Activated T-helper 17 cell treated with anti-CD3 and anti-CD28 coated beads, Interleukin-2, amount 50 U/mL, for 72 hours (primary cell): Measurements from ENCODE around the gene ALKBH7. TPM values are rescaled to one million over a fixed set of nuclear protein-coding genes. Genes with fewer than 3 reads are reported as not detected.

ENCODE experiments used
- ATAC-seq: fragments of 150-1000 bp; cut with Tn5 transposase; replicated peaks from 2 replicates; pipeline ENCODE4 v1.10.0; 2021; ENCODE audit warnings: mild to moderate bottlenecking, moderate library complexity
- H3K27ac Mint-ChIP-seq: one replicate; pipeline ENCODE4 v1.8.0; 2022; ENCODE audit warnings: mixed read lengths
- H3K27me3 Mint-ChIP-seq: one replicate; pipeline ENCODE4 v1.8.0; 2022; ENCODE audit warnings: mixed read lengths
- H3K36me3 Mint-ChIP-seq: one replicate; pipeline ENCODE4 v1.8.0; 2022; ENCODE audit warnings: low read depth, mild to moderate bottlenecking, mixed read lengths
- H3K4me1 Mint-ChIP-seq: one replicate; pipeline ENCODE4 v1.8.0; 2022; ENCODE audit warnings: mixed read lengths
- H3K4me3 Mint-ChIP-seq: one replicate; pipeline ENCODE4 v1.8.0; 2022; ENCODE audit warnings: mild to moderate bottlenecking, mixed read lengths
- H3K9me3 Mint-ChIP-seq: one replicate; pipeline ENCODE4 v1.8.0; 2022; ENCODE audit warnings: mixed read lengths
- total RNA-seq, 2 donors: library from RNA; stranded (reverse); gene quantifications; one replicate each; pipeline ENCODE4 v1.2.3, GENCODE V29; 2022

ALKBH7 gene
- total RNA-seq, 2 donors from 2014 or later = 41.1 to 69.7 TPM

- Mint-ChIP-seq H3K27me3 (no peaks in the 10 kb centered on the region), H3K36me3 (peaks cover 98% of the 10 kb centered on the region), H3K4me1 (peaks cover 7% of the 10 kb centered on the region)
These were observed 46.0 kb downstream of the ALKBH7 start for GRCh38 chr19:6418562-6418932.

GRCh38 chr19:6421075-6422014 lies 48.8 kb downstream of the ALKBH7 start:
- no peak for ATAC-seq

More at GRCh38 chr19:6418562-6418932, 46.0 kb downstream of the ALKBH7 start:
- ATAC-seq = no peak
- H3K4me3 Mint-ChIP-seq = no peak overlapping the region
- no peaks in the 10 kb centered on the region for H3K9me3 Mint-ChIP-seq
- H3K27ac Mint-ChIP-seq = no peak overlapping the region

GRCh38 chr19:6423499-6424194 lies 51.1 kb downstream of the ALKBH7 start:
- Mint-ChIP-seq H3K4me3 (peak overlapping the region; percentile 87), H3K36me3 (peaks cover 53% of the 10 kb centered on the region), H3K4me1 (peaks cover 8% of the 10 kb centered on the region), H3K9me3 (no peaks in the 10 kb centered on the region), H3K27ac (peak overlapping the region; percentile 87), H3K27me3 (no peaks in the 10 kb centered on the region)
- no peak for ATAC-seq

More at GRCh38 chr19:6421075-6422014, 48.8 kb downstream of the ALKBH7 start:
- H3K4me1 Mint-ChIP-seq = peaks cover 8% of the 10 kb centered on the region
- H3K27ac Mint-ChIP-seq = peak overlapping the region; percentile 43
- no peak overlapping the region for H3K4me3 Mint-ChIP-seq
- no peaks in the 10 kb centered on the region for H3K27me3 Mint-ChIP-seq
- no peaks in the 10 kb centered on the region for H3K9me3 Mint-ChIP-seq
- H3K36me3 Mint-ChIP-seq = peaks cover 75% of the 10 kb centered on the region

GRCh38 chr19:6424195-6424938 lies 51.8 kb downstream of the ALKBH7 start, which contains the start of gene KHSRP:
Gene KHSRP, minus strand, starts transcription at chr19:6424811. Its CDS starts 110 bp downstream, at chr19:6424701.
- peak within 1 kb of the TSS; percentile 87 for H3K4me3 Mint-ChIP-seq
- no peaks in the 10 kb centered on the region for H3K9me3 Mint-ChIP-seq

More at GRCh38 chr19:6424195-6424938, 51.8 kb downstream of the ALKBH7 start, which contains the start of gene KHSRP:
- H3K27me3 Mint-ChIP-seq = no peaks in the 10 kb centered on the region
- ATAC-seq = no peak
- H3K27ac Mint-ChIP-seq = peak within 1 kb of the TSS; percentile 87
- H3K36me3 Mint-ChIP-seq = peaks cover 46% of the 10 kb centered on the region
- peaks cover 8% of the 10 kb centered on the region for H3K4me1 Mint-ChIP-seq

Other genes starting within 250 kb of the ALKBH7 start
- gene ACSBG2, start 237.1 kb upstream of the ALKBH7 start, total RNA-seq = not detected
- gene MLLT1, start 92.8 kb upstream of the ALKBH7 start, total RNA-seq = 10 to 100 TPM; 31.3 to 51.8 TPM
- not detected for gene ACER1, start 39.2 kb upstream of the ALKBH7 start, total RNA-seq
- gene CLPP, start 11.3 kb upstream of the ALKBH7 start, total RNA-seq = 100 to 1,000 TPM; 153 to 217 TPM
- gene PSPN, start 3.1 kb downstream of the ALKBH7 start, total RNA-seq = 1 to 10 TPM; 1.9 to 2.8 TPM
- gene GTF2F1, start 20.4 kb downstream of the ALKBH7 start, total RNA-seq = 10 to 100 TPM; 53.8 to 56.1 TPM
- 100 to 1,000 TPM; 214 to 354 TPM for gene KHSRP, start 52.0 kb downstream of the ALKBH7 start, total RNA-seq
- gene SLC25A41, start 61.0 kb downstream of the ALKBH7 start, total RNA-seq = not detected
- 1 to 10 TPM; 7.8 to 7.9 TPM for gene SLC25A23, start 87.0 kb downstream of the ALKBH7 start, total RNA-seq
- 1 to 10 TPM in 1 of 2 donors, not detected in 1; 2.2 TPM for gene CRB3, start 91.5 kb downstream of the ALKBH7 start, total RNA-seq
- 10 to 100 TPM; 64.3 to 73.2 TPM for gene DENND1C, start 109.0 kb downstream of the ALKBH7 start, total RNA-seq
- gene TUBB4A, start 129.5 kb downstream of the ALKBH7 start, total RNA-seq = 1 to 10 TPM; 2.6 to 2.7 TPM
- 1 to 10 TPM; 2.9 to 6.0 TPM for gene TNFSF9, start 158.2 kb downstream of the ALKBH7 start, total RNA-seq
- gene CD70, start 218.4 kb downstream of the ALKBH7 start, total RNA-seq = 10 to 100 TPM; 41.1 to 53.1 TPM